ENCODE data around the gene CCNT1. TPM values are rescaled to one million over a fixed set of nuclear protein-coding genes. Genes with fewer than 3 reads are reported as not detected.

Gene CCNT1
- total and polyA plus RNA-seq, 10 donors = 4.0 to 53.4 (median 37.4) TPM

- intact Hi-C loops (cut with DNase I; ENCODE audit: low total_unique reads) = no loop called here
- Histone ChIP-seq H3K9me3 (no peaks in the 10 kb centered on the region), H3K27ac (no peak overlapping the region), H3K4me3 (no peak overlapping the region), H3K4me1 (peaks cover 0 to 14% (median 4%) of the 10 kb centered on the region in 6 donors), H3K36me3 (peaks cover 8 to 86% (median 51%) of the 10 kb centered on the region in 6 donors), H3K27me3 (replicated peaks in 1 of 7) (no peaks in the 10 kb centered on the region)
- TF ChIP-seq POLR2A (IDR thresholded peaks at IDR 0.05) (no peak), POLR2AphosphoS5 (IDR thresholded peaks at IDR 0.05) (no peak), CTCF (IDR thresholded peaks at IDR 0.05 in 8 of 11, conservative IDR thresholded peaks at IDR 0.05 in 3 of 11) (no peak)
- no peak for DNase-seq
- 75 to 93% (median 86%) methylated on average over 4 of the region's 4 CpGs for WGBS, 5 donors
Measured at GRCh38 chr12:48690990-48691389, 25.5 kb downstream of the CCNT1 start.

GRCh38 chr12:48690436-48690835 is 26.1 kb downstream of the CCNT1 start:
- 80 to 94% (median 85%) methylated on average over 4 of the region's 4 CpGs for WGBS, 5 donors
- H3K27ac ChIP-seq = no peak overlapping the region
- H3K4me1 ChIP-seq = peaks cover 0 to 14% (median 4%) of the 10 kb centered on the region in 6 donors
- no peak for TF ChIP-seq POLR2A (IDR thresholded peaks at IDR 0.05)
- no peak for TF ChIP-seq POLR2AphosphoS5 (IDR thresholded peaks at IDR 0.05)
- TF ChIP-seq CTCF (IDR thresholded peaks at IDR 0.05 in 8 of 11, conservative IDR thresholded peaks at IDR 0.05 in 3 of 11) = no peak
- no peak overlapping the region for H3K4me3 ChIP-seq
- peaks cover 8 to 80% (median 46%) of the 10 kb centered on the region in 6 donors for H3K36me3 ChIP-seq
- intact Hi-C loops (cut with DNase I; ENCODE audit: low total_unique reads) = no loop called here
- no peaks in the 10 kb centered on the region for H3K27me3 ChIP-seq (replicated peaks in 1 of 7)
- no peaks in the 10 kb centered on the region for H3K9me3 ChIP-seq
- no peak for DNase-seq

- intact Hi-C loops (cut with DNase I; ENCODE audit: low total_unique reads) = no loop called here
- Histone ChIP-seq H3K27ac (no peak overlapping the region), H3K36me3 (peaks cover 3 to 64% (median 30%) of the 10 kb centered on the region in 6 donors), H3K27me3 (replicated peaks in 1 of 7) (no peaks in the 10 kb centered on the region), H3K4me3 (no peak overlapping the region), H3K9me3 (no peaks in the 10 kb centered on the region), H3K4me1 (peaks cover 0 to 14% (median 4%) of the 10 kb centered on the region in 6 donors)
- 67 to 83% (median 73%) methylated on average over 1 of the region's 1 CpG for WGBS, 5 donors
- no peak for TF ChIP-seq CTCF (IDR thresholded peaks at IDR 0.05 in 8 of 11, conservative IDR thresholded peaks at IDR 0.05 in 3 of 11)
- no peak for TF ChIP-seq POLR2AphosphoS5 (IDR thresholded peaks at IDR 0.05)
- TF ChIP-seq POLR2A (IDR thresholded peaks at IDR 0.05) = no peak
- no peak for DNase-seq
Measured at GRCh38 chr12:48688836-48689235, 27.7 kb downstream of the CCNT1 start.

GRCh38 chr12:48687592-48687991 is 28.9 kb downstream of the CCNT1 start:
- DNase-seq = no peak
- 81 to 93% (median 88%) methylated on average over 4 of the region's 4 CpGs for WGBS, 5 donors
- intact Hi-C loops (cut with DNase I; ENCODE audit: low total_unique reads) = no loop called here

More at GRCh38 chr12:48687592-48687991, 28.9 kb downstream of the CCNT1 start:
- TF ChIP-seq POLR2AphosphoS5 (IDR thresholded peaks at IDR 0.05) (no peak), CTCF (IDR thresholded peaks at IDR 0.05 in 8 of 11, conservative IDR thresholded peaks at IDR 0.05 in 3 of 11) (no peak), POLR2A (IDR thresholded peaks at IDR 0.05) (no peak)
- Histone ChIP-seq H3K27ac (no peak overlapping the region), H3K27me3 (replicated peaks in 1 of 7) (no peaks in the 10 kb centered on the region), H3K4me1 (peaks cover 0 to 21% (median 8%) of the 10 kb centered on the region in 6 donors), H3K4me3 (no peak overlapping the region), H3K9me3 (no peaks in the 10 kb centered on the region), H3K36me3 (peaks cover 0 to 52% (median 17%) of the 10 kb centered on the region in 6 donors)

Measured in spleen (tissue), 11 donors.